Activated CD4-positive, alpha-beta T cell treated with anti-CD3 and anti-CD28 coated beads, Interleukin-2, amount 50 U/mL, for 4 hours (primary cell): ENCODE measurements around the gene PCGF6.

ENCODE experiments used
- DNase-seq, 2 experiments: peaks; one replicate each; pipeline ENCODE4 v3.0.0-alpha.2; 2020

Gene PCGF6

GRCh38 chr10:103254538-103255325 is 96.2 kb downstream of the PCGF6 start:
- DNase-seq: no peak

GRCh38 chr10:103254113-103254512 is 96.8 kb downstream of the PCGF6 start:
- DNase-seq: no peak
